ENCODE measurements around the gene OR52E4. TPM values are rescaled to one million over a fixed set of nuclear protein-coding genes. Genes with fewer than 3 reads are reported as not detected.

Gene OR52E4
- total RNA-seq, 1 experiment from 2014 or later = not detected

GRCh38 chr11:5837695-5838094 lies 42.7 kb upstream of the OR52E4 start:
- Histone ChIP-seq H3K4me3 (ENCODE audit: low read length) (no peak overlapping the region), H4K20me1 (ENCODE audit: low read length) (no peaks in the 10 kb centered on the region), H3K9ac (ENCODE audit: low read length) (no peak overlapping the region), H3K4me2 (ENCODE audit: low read length) (no peak overlapping the region), H3K79me2 (ENCODE audit: low read length) (no peaks in the 10 kb centered on the region), H3F3A (ENCODE audit: low read length, unreplicated experiment) (no peaks in the 10 kb centered on the region), H3K27ac (ENCODE audit: low read length) (no peak overlapping the region), H2AFZ (ENCODE audit: low read length) (no peak overlapping the region), H3K27me3 (ENCODE audit: low read length) (no peaks in the 10 kb centered on the region), H3K4me1 (ENCODE audit: insufficient read depth, low read length) (no peaks in the 10 kb centered on the region), H3K9me2 (replicated peaks; ENCODE audit: low read length) (no peaks in the 10 kb centered on the region), H3K9me3 (ENCODE audit: low read length) (no peaks in the 10 kb centered on the region), H3K36me3 (ENCODE audit: low read depth, low read length) (no peaks in the 10 kb centered on the region)
- BruUV-seq (replicated peaks) = no TSS peak
- POLR2A ChIA-PET (ENCODE audit: unreplicated experiment) = no interaction called here
- intact Hi-C loops (cut with micrococcal nuclease) = no loop called here
- TF ChIP-seq EZH2 (IDR thresholded peaks at IDR 0.05; ENCODE audit: low read length, unreplicated experiment) (no peak), CTCF (conservative IDR thresholded peaks at IDR 0.05; ENCODE audit: low read depth, low read length) (no peak), EZH2phosphoT487 (IDR thresholded peaks at IDR 0.05; ENCODE audit: borderline replicate concordance, low read length) (no peak)
- DNase-seq (no peak), ATAC-seq (no peak)
- CTCF ChIA-PET = no interaction called here

GRCh38 chr11:5841797-5842196 lies 38.6 kb upstream of the OR52E4 start, which contains the start of gene OR52E6:
Gene OR52E6 (minus strand): TSS chr11:5841897. CDS start chr11:5841897, 0 bp downstream.
- TF ChIP-seq CTCF (conservative IDR thresholded peaks at IDR 0.05; ENCODE audit: low read depth, low read length) (no peak), EZH2phosphoT487 (IDR thresholded peaks at IDR 0.05; ENCODE audit: borderline replicate concordance, low read length) (no peak), EZH2 (IDR thresholded peaks at IDR 0.05; ENCODE audit: low read length, unreplicated experiment) (no peak)
- Histone ChIP-seq H3K4me3 (ENCODE audit: low read length) (no peak within 1 kb of the TSS), H2AFZ (ENCODE audit: low read length) (no peak within 1 kb of the TSS), H4K20me1 (ENCODE audit: low read length) (no peaks in the 10 kb centered on the region), H3K9me3 (ENCODE audit: low read length) (no peaks in the 10 kb centered on the region), H3F3A (ENCODE audit: low read length, unreplicated experiment) (no peaks in the 10 kb centered on the region), H3K4me2 (ENCODE audit: low read length) (no peak within 1 kb of the TSS), H3K27ac (ENCODE audit: low read length) (no peak within 1 kb of the TSS), H3K79me2 (ENCODE audit: low read length) (no peaks in the 10 kb centered on the region), H3K9ac (ENCODE audit: low read length) (no peak within 1 kb of the TSS), H3K36me3 (ENCODE audit: low read depth, low read length) (no peaks in the 10 kb centered on the region), H3K9me2 (replicated peaks; ENCODE audit: low read length) (no peaks in the 10 kb centered on the region), H3K27me3 (ENCODE audit: low read length) (no peaks in the 10 kb centered on the region), H3K4me1 (ENCODE audit: insufficient read depth, low read length) (no peaks in the 10 kb centered on the region)
- intact Hi-C loops (cut with micrococcal nuclease) = no loop called here
- ChIA-PET POLR2A (ENCODE audit: unreplicated experiment) (no interaction called here), CTCF (no interaction called here)
- no TSS peak for BruUV-seq (replicated peaks)
- ATAC-seq = no peak
- no peak for DNase-seq

GRCh38 chr11:5846701-5847100 lies 33.7 kb upstream of the OR52E4 start:
- no TSS peak for BruUV-seq (replicated peaks)
- CTCF ChIA-PET = no interaction called here
- H3K4me1 ChIP-seq (ENCODE audit: insufficient read depth, low read length) = no peaks in the 10 kb centered on the region

More at GRCh38 chr11:5846701-5847100, 33.7 kb upstream of the OR52E4 start:
- no peaks in the 10 kb centered on the region for H3K79me2 ChIP-seq (ENCODE audit: low read length)
- no peaks in the 10 kb centered on the region for H3K36me3 ChIP-seq (ENCODE audit: low read depth, low read length)
- no peak overlapping the region for H3K4me3 ChIP-seq (ENCODE audit: low read length)
- no peak overlapping the region for H2AFZ ChIP-seq (ENCODE audit: low read length)
- ATAC-seq = no peak
- no peak for TF ChIP-seq CTCF (conservative IDR thresholded peaks at IDR 0.05; ENCODE audit: low read depth, low read length)
- TF ChIP-seq EZH2 (IDR thresholded peaks at IDR 0.05; ENCODE audit: low read length, unreplicated experiment) = no peak
- no peak for TF ChIP-seq EZH2phosphoT487 (IDR thresholded peaks at IDR 0.05; ENCODE audit: borderline replicate concordance, low read length)
- no peak for DNase-seq
- no peaks in the 10 kb centered on the region for H4K20me1 ChIP-seq (ENCODE audit: low read length)
- no peak overlapping the region for H3K4me2 ChIP-seq (ENCODE audit: low read length)
- intact Hi-C loops (cut with micrococcal nuclease) = no loop called here
- H3K9me2 ChIP-seq (replicated peaks; ENCODE audit: low read length) = no peaks in the 10 kb centered on the region
- H3K9me3 ChIP-seq (ENCODE audit: low read length) = no peaks in the 10 kb centered on the region
- no peak overlapping the region for H3K27ac ChIP-seq (ENCODE audit: low read length)
- POLR2A ChIA-PET (ENCODE audit: unreplicated experiment) = no interaction called here
- no peaks in the 10 kb centered on the region for H3F3A ChIP-seq (ENCODE audit: low read length, unreplicated experiment)
- no peak overlapping the region for H3K9ac ChIP-seq (ENCODE audit: low read length)
- no peaks in the 10 kb centered on the region for H3K27me3 ChIP-seq (ENCODE audit: low read length)
